ENCODE measurements around the gene FILIP1L.

GRCh38 chr3:100073049-100073713, 41.1 kb downstream of the FILIP1L start:
- TF ChIP-seq CTCF (IDR thresholded peaks at IDR 0.05; ENCODE audit: borderline replicate concordance, extremely low read depth, low read length, poor library complexity, severe bottlenecking) (no peak), EZH2 (IDR thresholded peaks at IDR 0.05; ENCODE audit: borderline replicate concordance, low read depth, low read length, severe bottlenecking) (no peak)
